H1 (cell line): ENCODE data around the gene SVEP1. TPM values are rescaled to one million over a fixed set of nuclear protein-coding genes. Genes with fewer than 3 reads are reported as not detected.

Source experiments
- CTCF ChIA-PET: fragments of 300-600 bp; sonication (Branson Sonifier 250); formaldehyde crosslinking; loops from one replicate; lab custom pipeline; 2021; ENCODE audit not compliant: partially characterized antibody; lab: Charles Lee
- POLR2A ChIA-PET: fragments of 300-600 bp; sonication (Branson Sonifier 250); formaldehyde crosslinking; loops from one replicate; lab custom pipeline; 2021; ENCODE audit warnings: inconsistent platforms; ENCODE audit not compliant: partially characterized antibody; lab: Charles Lee
- DNase-seq, 2 experiments: peaks; one replicate each; pipeline versions ENCODE4 v3.0.0 to v3.0.0-alpha.2; 2010 to 2022; ENCODE audit warnings: low spot score in 2 of 2, low read depth in 1 of 2, mixed read lengths in 1 of 2
- FAIRE-seq: peaks from 2 replicates; lab custom pipeline; 2011; peaks lifted over from hg19 to GRCh38; lab: Jason Lieb, UNC
- H2AFZ ChIP-seq: 2 replicates; pipeline ENCODE4 v1.8.1; 2012; ENCODE audit warnings: low read length, inconsistent platforms
- H2AK5ac ChIP-seq: 2 replicates; pipeline ENCODE4 v1.6.1; 2013; ENCODE audit warnings: low read depth, low read length
- H2BK120ac ChIP-seq: replicated peaks from 2 replicates; pipeline ENCODE3; 2013; ENCODE audit warnings: low read depth, low read length, inconsistent platforms
- H2BK12ac ChIP-seq: 2 replicates; pipeline ENCODE4 v1.6.1; 2013; ENCODE audit warnings: low read depth, low read length
- H2BK15ac ChIP-seq: 2 replicates; pipeline ENCODE4 v1.6.1; 2013; ENCODE audit warnings: low read length
- H2BK20ac ChIP-seq: 2 replicates; pipeline ENCODE4 v1.6.1; 2013; ENCODE audit warnings: low read length
- H2BK5ac ChIP-seq: 2 replicates; pipeline ENCODE4 v1.6.1; 2013; ENCODE audit warnings: low read depth, low read length
- H3K14ac ChIP-seq: 2 replicates; pipeline ENCODE4 v1.6.1; 2013; ENCODE audit warnings: inconsistent platforms; ENCODE audit not compliant: insufficient read length
- H3K18ac ChIP-seq: 2 replicates; pipeline ENCODE4 v1.6.1; 2013; ENCODE audit warnings: low read length; ENCODE audit errors: extremely low read depth
- H3K23ac ChIP-seq: 2 replicates; pipeline ENCODE4 v1.6.1; 2013; ENCODE audit warnings: inconsistent platforms; ENCODE audit not compliant: insufficient read length
- H3K23me2 ChIP-seq: 2 replicates; pipeline ENCODE4 v1.6.1; 2013; ENCODE audit warnings: low read depth, low read length
- H3K27ac ChIP-seq: 2 replicates; pipeline ENCODE4 v1.6.1; 2011; ENCODE audit warnings: low read depth, low read length, inconsistent platforms
- H3K27me3 ChIP-seq, 4 experiments: replicated peaks in 1 of 4; 1 replicate in 1 of 4; 2 replicates in 3 of 4; pipeline versions ENCODE4 v1.6.1 to v1.8.1; 2011 to 2013; ENCODE audit warnings: low read length in 3 of 4, mild to moderate bottlenecking in 3 of 4, inconsistent platforms in 2 of 4, mixed read lengths in 2 of 4, moderate library complexity in 1 of 4; ENCODE audit not compliant: control insufficient read depth in 3 of 4, insufficient read depth in 3 of 4; ENCODE audit errors: extremely low read depth in 1 of 4
- H3K36me3 ChIP-seq, 4 experiments: 2 replicates each; pipeline versions ENCODE4 v1.6.1 to v1.8.1; 2011 to 2013; ENCODE audit warnings: mild to moderate bottlenecking in 4 of 4, low read length in 3 of 4, moderate library complexity in 2 of 4, control low read depth in 1 of 4, inconsistent platforms in 1 of 4; ENCODE audit not compliant: insufficient read depth in 4 of 4, control insufficient read depth in 2 of 4
- H3K4ac ChIP-seq: replicated peaks from 2 replicates; pipeline ENCODE3; 2013; ENCODE audit warnings: low read length, low read depth, mixed read lengths, inconsistent platforms; ENCODE audit not compliant: insufficient read length
- H3K4me1 ChIP-seq, 4 experiments: replicated peaks in 1 of 4; 1 replicate in 1 of 4; 2 replicates in 3 of 4; pipeline versions ENCODE4 v1.6.1 to v1.8.1; 2011 to 2013; ENCODE audit warnings: low read length in 3 of 4, inconsistent platforms in 2 of 4, mixed read lengths in 1 of 4; ENCODE audit not compliant: insufficient read depth in 4 of 4, control insufficient read depth in 3 of 4
- H3K4me2 ChIP-seq, 2 experiments: 2 replicates each; pipeline versions ENCODE4 v1.6.1 to v1.8.1; 2011 to 2013; ENCODE audit warnings: low read depth in 2 of 2, low read length in 2 of 2, control low read depth in 1 of 2, inconsistent platforms in 1 of 2, mild to moderate bottlenecking in 1 of 2; ENCODE audit not compliant: insufficient read depth in 1 of 2
- H3K4me3 ChIP-seq, 4 experiments: fragments of 200-600, 300-600 bp in 1 of 4; sonication (generic), shearing (Covaris generic), sonication (Bioruptor Twin) in 1 of 4; 2 replicates each; pipeline versions ENCODE4 v1.5.1 to v1.8.1; 2011 to 2016; ENCODE audit warnings: low read length in 4 of 4, low read depth in 3 of 4, control low read depth in 2 of 4, inconsistent platforms in 2 of 4, mild to moderate bottlenecking in 2 of 4, mixed read lengths in 1 of 4, moderate library complexity in 1 of 4; ENCODE audit not compliant: insufficient read depth in 2 of 4; ENCODE audit errors: extremely low read depth in 1 of 4
- H3K56ac ChIP-seq: replicated peaks from 2 replicates; pipeline ENCODE3; 2013; ENCODE audit warnings: low read depth, mild to moderate bottlenecking, mixed read lengths, low read length, inconsistent platforms; ENCODE audit not compliant: insufficient read length
- H3K79me1 ChIP-seq: 2 replicates; pipeline ENCODE4 v1.6.1; 2013; ENCODE audit warnings: low read depth, low read length, control low read depth
- H3K79me2 ChIP-seq, 2 experiments: 2 replicates each; pipeline versions ENCODE4 v1.6.1 to v1.8.1; 2012 to 2013; ENCODE audit warnings: low read length in 2 of 2, mild to moderate bottlenecking in 2 of 2, inconsistent platforms in 1 of 2; ENCODE audit not compliant: insufficient read depth in 2 of 2, control insufficient read depth in 1 of 2
- H3K9ac ChIP-seq, 4 experiments: replicated peaks in 1 of 4; 1 replicate in 1 of 4; 2 replicates in 3 of 4; pipeline versions ENCODE4 v1.6.1 to v1.8.1; 2011 to 2013; ENCODE audit warnings: low read depth in 3 of 4, low read length in 3 of 4, control low read depth in 2 of 4, mild to moderate bottlenecking in 2 of 4, moderate library complexity in 2 of 4, inconsistent platforms in 1 of 4; ENCODE audit errors: extremely low read depth in 1 of 4
- H3K9me3 ChIP-seq, 2 experiments: 2 replicates each; pipeline versions ENCODE4 v1.6.1 to v1.8.1; 2012 to 2013; ENCODE audit warnings: mild to moderate bottlenecking in 2 of 2, moderate library complexity in 2 of 2, control low read depth in 1 of 2, inconsistent platforms in 1 of 2, low read depth in 1 of 2, low read length in 1 of 2, mixed read lengths in 1 of 2; ENCODE audit not compliant: insufficient read depth in 2 of 2
- H4K20me1 ChIP-seq, 2 experiments: replicated peaks in 1 of 2; 2 replicates each; pipeline versions ENCODE3 to v1.8.1; 2011 to 2013; ENCODE audit warnings: inconsistent platforms in 2 of 2, low read length in 2 of 2, mild to moderate bottlenecking in 1 of 2; ENCODE audit not compliant: insufficient read depth in 2 of 2, control insufficient read depth in 1 of 2
- H4K5ac ChIP-seq: 2 replicates; pipeline ENCODE4 v1.6.1; 2013; ENCODE audit warnings: low read length, low read depth, mixed read lengths, inconsistent platforms; ENCODE audit not compliant: insufficient read length
- H4K8ac ChIP-seq: 2 replicates; pipeline ENCODE4 v1.8.0; 2013; ENCODE audit warnings: mild to moderate bottlenecking, moderate library complexity, low read length, inconsistent platforms; ENCODE audit not compliant: insufficient read depth; ENCODE audit errors: extremely low read depth
- H4K91ac ChIP-seq: replicated peaks from 2 replicates; pipeline ENCODE3; 2013; ENCODE audit warnings: low read length, mixed read lengths, inconsistent platforms; ENCODE audit not compliant: insufficient read length
- BRCA1 ChIP-seq: IDR thresholded peaks from 2 replicates; pipeline ENCODE4 v1.6.1; 2012; ENCODE audit warnings: low read depth, low read length, improper control_type of control experiment
- CHD1 ChIP-seq: IDR thresholded peaks from 2 replicates; pipeline ENCODE4 v1.6.1; 2012; ENCODE audit warnings: low read depth, low read length, improper control_type of control experiment
- E2F6 ChIP-seq: IDR thresholded peaks from 2 replicates; pipeline ENCODE4 v1.6.1; 2012; ENCODE audit warnings: inconsistent platforms
- HDAC6 ChIP-seq: IDR thresholded peaks from one replicate; pipeline ENCODE4 v1.7.1; 2012; ENCODE audit warnings: low read depth, mild to moderate bottlenecking, inconsistent platforms, low read length, moderate library complexity
- JUN ChIP-seq: IDR thresholded peaks from 2 replicates; pipeline ENCODE4 v1.6.1; 2011; ENCODE audit warnings: low read depth, mild to moderate bottlenecking, improper control_type of control experiment, low read length
- KDM1A ChIP-seq: fragments of 200-600, 300-600 bp; sonication (generic); IDR thresholded peaks from 2 replicates; pipeline ENCODE4 v1.7.1; 2016; ENCODE audit warnings: mild to moderate bottlenecking, low read length, borderline replicate concordance
- MAFK ChIP-seq: IDR thresholded peaks from 2 replicates; pipeline ENCODE4 v1.6.1; 2012; ENCODE audit warnings: low read depth, mild to moderate bottlenecking, improper control_type of control experiment, low read length
- PHF8 ChIP-seq: fragments of 200-600 bp; sonication (generic); conservative IDR thresholded peaks from 2 replicates; pipeline ENCODE4 v1.7.1; 2012; ENCODE audit warnings: low read depth, mild to moderate bottlenecking, inconsistent platforms, low read length, moderate library complexity
- RFX5 ChIP-seq: IDR thresholded peaks from 2 replicates; pipeline ENCODE4 v1.6.1; 2011; ENCODE audit warnings: low read depth, low read length, improper control_type of control experiment, borderline replicate concordance
- TBP ChIP-seq: IDR thresholded peaks from 2 replicates; pipeline ENCODE4 v1.6.1; 2011; ENCODE audit warnings: low read depth, low read length, improper control_type of control experiment
- polyA plus RNA-seq, 7 experiments: library from polyadenylated mRNA; depleted of rRNA in 3 of 7; stranded (reverse) in 5 of 7; unstranded in 2 of 7; fragments of >200 nt in 5 of 7; fragments of 200-250 nt in 2 of 7; gene quantifications; 1 replicate in 5 of 7; 2 replicates in 1 of 7; 4 replicates in 1 of 7; pipeline versions ENCODE4 v1.2.1 to v1.2.3, GENCODE V29; 2011 to 2013; ENCODE audit warnings: missing spikeins in 2 of 7, mixed read lengths in 2 of 7
- total RNA-seq: library from RNA; stranded (reverse); fragmentation: NEBNext Ultra II Directional; extraction: Animal tissue kit (Norgen Biotek cat#: 25700); gene quantifications from 2 replicates; pipeline ENCODE4 v1.2.1, GENCODE V29; 2021

Gene SVEP1
- total and polyA plus RNA-seq, 2 of the 8 experiments (the other 6 are each of a cell fraction or from before 2014, with no cell fraction given) = 0.11 to 0.37 TPM

GRCh38 chr9:110323818-110324217 is 255.7 kb downstream of the SVEP1 start:
- Histone ChIP-seq H2BK12ac (no peak overlapping the region), H4K20me1 (no peaks in the 10 kb centered on the region), H3K4ac (no peak overlapping the region), H3K18ac (no peak overlapping the region), H4K5ac (no peak overlapping the region), H3K27me3 (no peaks in the 10 kb centered on the region), H3K27ac (no peak overlapping the region), H2AFZ (no peak overlapping the region), H4K8ac (no peak overlapping the region), H2AK5ac (no peak overlapping the region), H3K9ac (no peak overlapping the region), H3K9me3 (no peaks in the 10 kb centered on the region), H4K91ac (no peak overlapping the region), H3K79me2 (no peaks in the 10 kb centered on the region), H3K4me1 (no peaks in the 10 kb centered on the region), H3K36me3 (no peaks in the 10 kb centered on the region), H3K4me3 (no peak overlapping the region), H3K4me2 (no peak overlapping the region), H2BK120ac (no peak overlapping the region), H2BK5ac (no peak overlapping the region), H2BK15ac (no peak overlapping the region)
- DNase-seq = no peak
- no peak for TF ChIP-seq KDM1A
- TF ChIP-seq HDAC6 = no peak
- TF ChIP-seq PHF8 = no peak
- TF ChIP-seq TBP = no peak
- no peak for TF ChIP-seq E2F6
- TF ChIP-seq BRCA1 = no peak
- no peak for TF ChIP-seq JUN
- no peak for TF ChIP-seq MAFK
- TF ChIP-seq CHD1 = no peak
- no peak for TF ChIP-seq RFX5
- TF ChIP-seq, all 59 proteins: peak for 0
- no peaks in the 10 kb centered on the region for H3K79me1 ChIP-seq
- H3K23ac ChIP-seq = no peak overlapping the region
- H3K56ac ChIP-seq = no peak overlapping the region
- H3K14ac ChIP-seq = no peak overlapping the region
- H2BK20ac ChIP-seq = no peak overlapping the region
- H3K23me2 ChIP-seq = no peaks in the 10 kb centered on the region; the same call in 1 of the 2 replicates
- FAIRE-seq = no peak
- CTCF ChIA-PET = interaction anchor here (1.0 kb wide), 1 partner anchor 41 kb away, joined by 3 read pairs; no protein-coding TSS in a partner anchor
- POLR2A ChIA-PET = no interaction called here
